CD14-positive monocyte (primary cell): ENCODE results near the gene ATP6AP1. TPM values are rescaled to one million over a fixed set of nuclear protein-coding genes. Genes with fewer than 3 reads are reported as not detected.

Experiments used
- DNase-seq, 3 donors: peaks; one replicate each; pipeline ENCODE4 v3.0.0-alpha.2; 2011 to 2022
- H2AFZ ChIP-seq: 2 replicates; pipeline ENCODE4 v1.6.0; 2012; ENCODE audit warnings: mild to moderate bottlenecking, low read depth, low read length, inconsistent platforms; ENCODE audit not compliant: insufficient read depth, poor library complexity, severe bottlenecking
- H3K27ac ChIP-seq, 2 donors: 1 replicate in 1 of 2; 2 replicates in 1 of 2; pipeline ENCODE4 v1.5.1; 2012 to 2013; ENCODE audit warnings: low read length in 2 of 2, control low read depth in 1 of 2, inconsistent platforms in 1 of 2, low read depth in 1 of 2, mild to moderate bottlenecking in 1 of 2
- H3K27me3 ChIP-seq, 2 donors: one replicate each; pipeline versions ENCODE4 v1.6.0 to v1.6.1; 2011 to 2013; ENCODE audit warnings: low read length in 2 of 2; ENCODE audit not compliant: control insufficient read depth in 2 of 2, insufficient read depth in 2 of 2
- H3K36me3 ChIP-seq, 2 donors: replicated peaks in 1 of 2; 1 replicate in 1 of 2; 2 replicates in 1 of 2; pipeline versions ENCODE4 v1.5.1 to v1.6.1; 2012 to 2013; ENCODE audit warnings: low read length in 2 of 2, control low read depth in 1 of 2, inconsistent platforms in 1 of 2, mild to moderate bottlenecking in 1 of 2; ENCODE audit not compliant: insufficient read depth in 2 of 2, control insufficient read depth in 1 of 2
- H3K4me1 ChIP-seq, 2 donors: 1 replicate in 1 of 2; 2 replicates in 1 of 2; pipeline versions ENCODE4 v1.5.1 to v1.6.1; 2012 to 2013; ENCODE audit warnings: low read length in 2 of 2, control low read depth in 1 of 2, inconsistent platforms in 1 of 2, mild to moderate bottlenecking in 1 of 2, moderate library complexity in 1 of 2; ENCODE audit not compliant: insufficient read depth in 2 of 2, control insufficient read depth in 1 of 2
- H3K4me2 ChIP-seq: replicated peaks from 2 replicates; pipeline ENCODE3; 2012; ENCODE audit warnings: low read length, moderate library complexity, mild to moderate bottlenecking; ENCODE audit not compliant: poor library complexity, severe bottlenecking; ENCODE audit errors: extremely low read depth
- H3K4me3 ChIP-seq, 3 experiments: fragments of 200-600 bp in 1 of 3; sonication (generic) in 1 of 3; replicated peaks in 1 of 3; 1 replicate in 2 of 3; 2 replicates in 1 of 3; pipeline ENCODE4 v1.5.1; 2011 to 2013; ENCODE audit warnings: low read length in 3 of 3, mild to moderate bottlenecking in 3 of 3, control low read depth in 2 of 3, low read depth in 2 of 3, inconsistent platforms in 1 of 3, moderate library complexity in 1 of 3
- H3K79me2 ChIP-seq: 2 replicates; pipeline ENCODE4 v1.6.0; 2012; ENCODE audit warnings: mild to moderate bottlenecking, control low read depth, inconsistent platforms, low read length, moderate library complexity; ENCODE audit not compliant: insufficient read depth
- H3K9ac ChIP-seq: 2 replicates; pipeline ENCODE4 v1.6.0; 2017; ENCODE audit warnings: low read length, mild to moderate bottlenecking; ENCODE audit not compliant: insufficient read depth, poor library complexity, severe bottlenecking
- H3K9me3 ChIP-seq, 2 donors: replicated peaks in 1 of 2; 1 replicate in 1 of 2; 2 replicates in 1 of 2; pipeline versions ENCODE4 v1.5.1 to v1.6.1; 2012 to 2013; ENCODE audit warnings: low read length in 2 of 2, control low read depth in 1 of 2; ENCODE audit not compliant: control insufficient read depth in 1 of 2, insufficient read depth in 1 of 2
- H4K20me1 ChIP-seq: 2 replicates; pipeline ENCODE4 v1.6.0; 2012; ENCODE audit warnings: mild to moderate bottlenecking, low read length, control low read depth, moderate library complexity; ENCODE audit not compliant: insufficient read depth
- H3K27ac Mint-ChIP-seq, 7 donors: one replicate each; pipeline ENCODE4 v1.8.0; 2020; ENCODE audit warnings: mild to moderate bottlenecking in 7 of 7, mixed read lengths in 7 of 7, moderate library complexity in 6 of 7, inconsistent platforms in 2 of 7
- H3K27me3 Mint-ChIP-seq, 3 donors: one replicate each; pipeline ENCODE4 v1.8.0; 2021 to 2022; ENCODE audit warnings: low read depth in 3 of 3, mild to moderate bottlenecking in 3 of 3, mixed read lengths in 3 of 3, moderate library complexity in 3 of 3, inconsistent platforms in 1 of 3
- H3K36me3 Mint-ChIP-seq, 2 donors: one replicate each; pipeline ENCODE4 v1.8.0; 2020; ENCODE audit warnings: mixed read lengths in 2 of 2, inconsistent platforms in 1 of 2, mild to moderate bottlenecking in 1 of 2
- H3K4me1 Mint-ChIP-seq: one replicate; pipeline ENCODE4 v1.8.0; 2020; ENCODE audit warnings: mild to moderate bottlenecking, mixed read lengths
- H3K4me3 Mint-ChIP-seq, 2 donors: one replicate each; pipeline ENCODE4 v1.8.0; 2020; ENCODE audit warnings: mild to moderate bottlenecking in 2 of 2, mixed read lengths in 2 of 2, moderate library complexity in 1 of 2
- H3K9me3 Mint-ChIP-seq, 7 donors: one replicate each; pipeline ENCODE4 v1.8.0; 2020 to 2022; ENCODE audit warnings: mixed read lengths in 7 of 7, mild to moderate bottlenecking in 6 of 7, moderate library complexity in 6 of 7, inconsistent platforms in 2 of 7
- CTCF ChIP-seq: fragments of 200-600 bp; IDR thresholded peaks from one replicate; pipeline ENCODE4 v1.8.0; 2022; ENCODE audit warnings: antibody characterized with exemption, mild to moderate bottlenecking
- WGBS: methylation state at CpG from one replicate; pipeline ENCODE4 v1.1.5; 2013; ENCODE audit warnings: missing lambda C conversion rate; ENCODE audit not compliant: insufficient coverage; 5-methylcytosine and 5-hydroxymethylcytosine counted together
- intact Hi-C, 2 donors: fragments of 100-400 bp; cut with micrococcal nuclease; formaldehyde crosslinking; loops; one replicate each; pipeline versions ENCODE4 v1.15.0 to v1.15.1; 2023
- polyA plus RNA-seq, 3 donors: library from polyadenylated mRNA; depleted of rRNA in 1 of 3; unstranded in 2 of 3; stranded (reverse) in 1 of 3; fragments of 300-500 nt in 2 of 3; fragments of >200 nt in 1 of 3; fragmentation: Illumina TruSeq in 2 of 3; gene quantifications; 1 replicate in 2 of 3; 2 replicates in 1 of 3; pipeline ENCODE4 v1.2.3, GENCODE V29; 2012 to 2021

Gene ATP6AP1
- polyA plus RNA-seq, 3 donors: 116 to 178 (median 145) TPM

DNA sequence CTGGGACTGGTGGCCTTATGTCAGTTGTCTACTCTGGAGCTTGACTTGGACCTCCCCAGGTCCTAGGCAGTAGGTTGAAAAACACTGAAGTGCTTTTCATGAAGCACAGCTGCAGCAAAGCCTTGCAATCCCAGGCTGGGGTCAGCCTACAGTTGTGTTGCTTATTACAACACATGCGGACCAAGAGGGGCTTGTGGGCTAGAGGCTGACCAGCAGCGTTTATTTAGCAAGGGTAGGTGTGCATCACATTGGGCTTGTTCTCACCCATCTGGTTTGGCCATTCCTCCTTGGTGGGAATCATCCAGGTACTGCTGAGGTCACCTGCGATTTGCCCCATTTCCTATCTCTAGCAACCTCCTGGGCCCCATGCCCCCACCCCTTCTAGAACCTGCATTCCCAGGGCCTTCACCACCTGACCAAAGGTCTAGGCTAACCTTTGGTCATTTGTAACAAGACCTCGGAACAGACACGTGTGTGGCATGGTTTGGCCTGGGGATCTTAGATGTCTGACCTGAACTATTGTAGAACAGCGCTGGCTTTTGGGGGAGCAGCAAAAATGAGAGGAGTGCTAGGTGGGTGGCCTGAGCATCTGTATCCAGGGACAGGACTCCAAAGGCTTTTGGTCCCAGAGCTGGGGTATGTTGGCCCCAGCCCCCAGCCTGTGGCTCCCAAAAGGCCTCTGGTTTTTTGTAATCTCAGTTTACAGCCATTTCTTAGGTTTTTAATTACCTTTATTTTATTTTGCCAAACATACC lies 27.3 kb upstream of the ATP6AP1 start:
- 73% methylated on average over 3 of the region's 6 CpGs for WGBS
- no peak for TF ChIP-seq CTCF
- peaks cover 0 to 22% (median 4%) of the 10 kb centered on the region in 7 donors for H3K9me3 Mint-ChIP-seq
- H3K4me3 ChIP-seq: no peak overlapping the region
- no peak overlapping the region for H3K4me3 Mint-ChIP-seq
- H3K4me1 ChIP-seq: peaks cover 20 to 28% of the 10 kb centered on the region in 2 donors
- DNase-seq: peak in 1 of 3 donors; percentile 2
- peak overlapping the region in 4 of 7 donors; percentile 19 to 84 (median 49) for H3K27ac Mint-ChIP-seq
- H3K4me2 ChIP-seq: no peak overlapping the region
- H3K9me3 ChIP-seq: no peaks in the 10 kb centered on the region
- peaks cover 15% of the 10 kb centered on the region for H3K4me1 Mint-ChIP-seq
- peaks cover 0 to 14% (median 0%) of the 10 kb centered on the region in 3 donors for H3K27me3 Mint-ChIP-seq
- no peaks in the 10 kb centered on the region for H3K27me3 ChIP-seq
- H3K36me3 ChIP-seq: peaks cover 37 to 42% of the 10 kb centered on the region in 2 donors
- H3K27ac ChIP-seq: peak overlapping the region in 1 of 2 donors; percentile 38
- intact Hi-C loops: loop anchor here in 1 of 2 donors (5.0 kb wide), 1 partner anchor 36 kb away; the partner anchor contains the start of gene GDI1
- H3K36me3 Mint-ChIP-seq: peaks cover 41 to 56% of the 10 kb centered on the region in 2 donors
- H4K20me1 ChIP-seq: peaks cover 64% of the 10 kb centered on the region
- H2AFZ ChIP-seq: no peak overlapping the region
- H3K79me2 ChIP-seq: peaks cover 24% of the 10 kb centered on the region
- no peak overlapping the region for H3K9ac ChIP-seq

GRCh38 chrX:154401918-154402621 lies 26.4 kb upstream of the ATP6AP1 start:
- intact Hi-C loops: loop anchor here in 1 of 2 donors (5.0 kb wide), 1 partner anchor 35 kb away; the partner anchor contains the start of gene GDI1

More at GRCh38 chrX:154401918-154402621, 26.4 kb upstream of the ATP6AP1 start:
- peaks cover 37 to 42% of the 10 kb centered on the region in 2 donors for H3K36me3 ChIP-seq
- Mint-ChIP-seq H3K36me3 (peaks cover 41 to 56% of the 10 kb centered on the region in 2 donors), H3K4me3 (no peak overlapping the region), H3K27ac (peak overlapping the region in 4 of 7 donors; percentile 19 to 73 (median 51)), H3K4me1 (peaks cover 17% of the 10 kb centered on the region), H3K9me3 (peaks cover 0 to 18% (median 4%) of the 10 kb centered on the region in 7 donors), H3K27me3 (peaks cover 0 to 14% (median 0%) of the 10 kb centered on the region in 3 donors)
- H3K9me3 ChIP-seq: no peaks in the 10 kb centered on the region
- no peak for TF ChIP-seq CTCF
- peaks cover 64% of the 10 kb centered on the region for H4K20me1 ChIP-seq
- no peak overlapping the region for H3K4me3 ChIP-seq
- H3K27me3 ChIP-seq: no peaks in the 10 kb centered on the region
- no peak overlapping the region for H2AFZ ChIP-seq
- peaks cover 17 to 23% of the 10 kb centered on the region in 2 donors for H3K4me1 ChIP-seq
- H3K4me2 ChIP-seq: no peak overlapping the region
- H3K79me2 ChIP-seq: peaks cover 24% of the 10 kb centered on the region
- no peak overlapping the region for H3K9ac ChIP-seq
- DNase-seq: no peak
- no CpG with 5 or more reads among the region's 6 CpGs for WGBS
- peak overlapping the region in 1 of 2 donors; percentile 12 for H3K27ac ChIP-seq
